OCI-LY7 (cell line): ENCODE results near the gene PARD3. TPM values are rescaled to one million over a fixed set of nuclear protein-coding genes. Genes with fewer than 3 reads are reported as not detected.

Experiments used
- BruUV-seq: library from RNA; stranded (reverse); fragments of 400-500 nt; replicated peaks from 2 replicates; lab custom pipeline; 2021; lab: Mats Ljungman, UMichigan
- CTCF ChIA-PET: fragments of 300-600 bp; sonication (Branson Sonifier 250); formaldehyde crosslinking; loops from one replicate; lab custom pipeline; 2022; ENCODE audit warnings: antibody characterized with exemption; ENCODE audit not compliant: unreplicated experiment; lab: Charles Lee
- POLR2A ChIA-PET: fragments of 300-600 bp; sonication (Branson Sonifier 250); formaldehyde crosslinking; loops from one replicate; lab custom pipeline; 2022; ENCODE audit warnings: antibody characterized with exemption; lab: Charles Lee
- DNase-seq: peaks from one replicate; pipeline ENCODE4 v3.0.0-alpha.2; 2015; ENCODE audit warnings: low spot score
- H2AFZ ChIP-seq: fragments of 200-600 bp; sonication (generic), shearing (Covaris generic); 2 replicates; pipeline ENCODE4 v1.6.1; 2014; ENCODE audit warnings: mild to moderate bottlenecking, antibody characterized with exemption, low read length, moderate library complexity
- H3K27ac ChIP-seq: fragments of 200-600 bp; sonication (generic); 2 replicates; pipeline ENCODE4 v1.5.1; 2014; ENCODE audit warnings: mixed run types, low read depth, mild to moderate bottlenecking, moderate library complexity, low read length, inconsistent platforms; ENCODE audit not compliant: poor library complexity, severe bottlenecking
- H3K36me3 ChIP-seq: fragments of 200-600 bp; sonication (generic); 2 replicates; pipeline ENCODE4 v1.6.1; 2014; ENCODE audit warnings: mild to moderate bottlenecking, antibody characterized with exemption, low read length, moderate library complexity, mixed read lengths; ENCODE audit not compliant: insufficient read depth
- H3K4me1 ChIP-seq: fragments of 200-600 bp; sonication (generic); 2 replicates; pipeline ENCODE4 v1.5.1; 2014; ENCODE audit warnings: mild to moderate bottlenecking, low read length; ENCODE audit not compliant: insufficient read depth, poor library complexity, severe bottlenecking
- H3K4me2 ChIP-seq: fragments of 200-600 bp; sonication (generic); 2 replicates; pipeline ENCODE4 v1.6.1; 2014; ENCODE audit warnings: mild to moderate bottlenecking, low read length
- H3K4me3 ChIP-seq: fragments of 200-600 bp; sonication (generic); 2 replicates; pipeline ENCODE4 v1.5.1; 2014; ENCODE audit warnings: mild to moderate bottlenecking, low read depth, low read length; ENCODE audit not compliant: poor library complexity, severe bottlenecking
- H3K79me2 ChIP-seq: fragments of 200-600 bp; sonication (generic); 2 replicates; pipeline ENCODE4 v1.6.1; 2016; ENCODE audit warnings: low read depth, mild to moderate bottlenecking, low read length, moderate library complexity, mixed read lengths; ENCODE audit not compliant: insufficient read depth
- H3K9me2 ChIP-seq: fragments of 200-600 bp; sonication (generic); 2 replicates; pipeline ENCODE4 v1.6.1; 2016; ENCODE audit warnings: mild to moderate bottlenecking, low read length, mixed read lengths; ENCODE audit not compliant: insufficient read depth
- H3K9me3 ChIP-seq: fragments of 200-600 bp; sonication (generic); 2 replicates; pipeline ENCODE4 v1.6.1; 2014; ENCODE audit warnings: mild to moderate bottlenecking, mixed run types, low read length, mixed read lengths
- H4K20me1 ChIP-seq: fragments of 200-600 bp; sonication (generic); 2 replicates; pipeline ENCODE4 v1.6.1; 2014; ENCODE audit warnings: mild to moderate bottlenecking, antibody characterized with exemption, low read length, moderate library complexity, mixed read lengths; ENCODE audit not compliant: insufficient read depth
- EZH2phosphoT487 ChIP-seq: fragments of 200-600 bp; sonication (generic); IDR thresholded peaks from 2 replicates; pipeline ENCODE4 v1.6.1; 2018; ENCODE audit warnings: low read depth, borderline replicate concordance, mild to moderate bottlenecking, mixed run types, antibody characterized with exemption, low read length, moderate library complexity, mixed read lengths
- intact Hi-C: fragments of 100-400 bp; cut with micrococcal nuclease; formaldehyde crosslinking; loops from one replicate; pipeline ENCODE4 v1.10.0; 2022; ENCODE audit not compliant: unreplicated experiment
- total RNA-seq, 2 experiments: library from RNA; depleted of rRNA in 1 of 2; stranded (reverse); fragments of >200 nt in 1 of 2; shearing (Covaris generic) in 1 of 2; gene quantifications; 2 replicates each; pipeline ENCODE4 v1.2.3, GENCODE V29; 2014 to 2022
- TF ChIP-seq, protein P1 (sequence below): fragments of 200-600 bp; sonication (generic); conservative IDR thresholded peaks from 2 replicates; pipeline ENCODE4 v1.5.1; 2014; ENCODE audit warnings: mild to moderate bottlenecking, antibody characterized with exemption, low read length, moderate library complexity, mixed read lengths

The PARD3 gene
- total RNA-seq, 2 experiments from 2014 or later = not detected

DNA sequence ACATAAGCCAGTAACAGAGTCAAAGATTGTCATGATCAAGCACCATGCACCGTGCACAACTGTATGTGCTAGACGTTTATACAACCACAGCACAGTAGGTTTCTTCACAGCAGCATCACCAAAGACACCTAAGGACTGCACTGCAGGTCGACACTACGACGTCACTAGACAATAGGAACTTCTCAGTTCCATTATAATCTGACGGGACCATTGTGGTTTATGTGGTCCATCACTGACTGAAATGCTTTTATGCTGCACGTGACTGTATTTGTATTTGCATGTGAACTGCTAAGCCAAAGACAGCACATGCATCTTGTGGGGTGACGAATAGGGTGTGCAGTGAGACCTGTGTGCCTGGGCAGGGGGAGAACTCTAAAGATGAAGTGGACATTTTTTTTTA lies 164.9 kb downstream of the PARD3 start:
- CTCF ChIA-PET = no interaction called here
- intact Hi-C loops = no loop called here
- Histone ChIP-seq H3K4me2 (no peak overlapping the region), H4K20me1 (no peaks in the 10 kb centered on the region), H3K79me2 (no peaks in the 10 kb centered on the region), H3K4me1 (no peaks in the 10 kb centered on the region), H3K4me3 (no peak overlapping the region), H3K9me3 (no peaks in the 10 kb centered on the region), H3K9me2 (no peaks in the 10 kb centered on the region), H2AFZ (no peak overlapping the region), H3K36me3 (no peaks in the 10 kb centered on the region), H3K27ac (no peak overlapping the region)
- no peak for TF ChIP-seq EZH2phosphoT487
- TF ChIP-seq, protein P1, sequence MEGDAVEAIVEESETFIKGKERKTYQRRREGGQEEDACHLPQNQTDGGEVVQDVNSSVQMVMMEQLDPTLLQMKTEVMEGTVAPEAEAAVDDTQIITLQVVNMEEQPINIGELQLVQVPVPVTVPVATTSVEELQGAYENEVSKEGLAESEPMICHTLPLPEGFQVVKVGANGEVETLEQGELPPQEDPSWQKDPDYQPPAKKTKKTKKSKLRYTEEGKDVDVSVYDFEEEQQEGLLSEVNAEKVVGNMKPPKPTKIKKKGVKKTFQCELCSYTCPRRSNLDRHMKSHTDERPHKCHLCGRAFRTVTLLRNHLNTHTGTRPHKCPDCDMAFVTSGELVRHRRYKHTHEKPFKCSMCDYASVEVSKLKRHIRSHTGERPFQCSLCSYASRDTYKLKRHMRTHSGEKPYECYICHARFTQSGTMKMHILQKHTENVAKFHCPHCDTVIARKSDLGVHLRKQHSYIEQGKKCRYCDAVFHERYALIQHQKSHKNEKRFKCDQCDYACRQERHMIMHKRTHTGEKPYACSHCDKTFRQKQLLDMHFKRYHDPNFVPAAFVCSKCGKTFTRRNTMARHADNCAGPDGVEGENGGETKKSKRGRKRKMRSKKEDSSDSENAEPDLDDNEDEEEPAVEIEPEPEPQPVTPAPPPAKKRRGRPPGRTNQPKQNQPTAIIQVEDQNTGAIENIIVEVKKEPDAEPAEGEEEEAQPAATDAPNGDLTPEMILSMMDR = no peak
- DNase-seq = no peak
- BruUV-seq = no TSS peak
- POLR2A ChIA-PET = interaction anchor here (0.6 kb wide), 1 partner anchor 22 kb away, joined by 6 read pairs; no protein-coding TSS in a partner anchor

DNA sequence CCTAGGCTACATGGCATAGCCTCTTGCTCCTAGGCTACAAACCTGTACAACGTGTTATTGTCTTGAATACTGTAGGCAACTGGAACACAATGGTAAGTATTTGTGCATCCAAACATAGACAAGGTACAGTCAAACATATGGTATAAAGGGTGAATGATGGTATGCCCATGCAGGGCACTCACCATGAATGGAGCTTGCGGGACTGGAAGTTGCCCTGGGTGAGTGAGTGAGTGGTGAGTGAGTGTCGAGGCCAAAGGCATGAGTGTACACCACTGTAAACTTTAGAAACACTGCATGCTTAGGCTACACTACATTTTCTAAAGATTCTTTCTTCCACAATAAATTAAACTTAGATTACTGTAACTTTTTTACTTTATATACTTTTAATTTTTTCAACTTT lies 165.7 kb downstream of the PARD3 start:
- Histone ChIP-seq H3K27ac (no peak overlapping the region), H4K20me1 (no peaks in the 10 kb centered on the region), H3K9me2 (no peaks in the 10 kb centered on the region), H2AFZ (no peak overlapping the region), H3K9me3 (no peaks in the 10 kb centered on the region), H3K4me1 (no peaks in the 10 kb centered on the region), H3K4me2 (no peak overlapping the region), H3K4me3 (no peak overlapping the region), H3K79me2 (no peaks in the 10 kb centered on the region), H3K36me3 (no peaks in the 10 kb centered on the region)
- BruUV-seq = no TSS peak
- intact Hi-C loops = no loop called here
- CTCF ChIA-PET = no interaction called here
- POLR2A ChIA-PET = no interaction called here
- no peak for TF ChIP-seq EZH2phosphoT487
- TF ChIP-seq, protein P1 = no peak
- DNase-seq = no peak

DNA sequence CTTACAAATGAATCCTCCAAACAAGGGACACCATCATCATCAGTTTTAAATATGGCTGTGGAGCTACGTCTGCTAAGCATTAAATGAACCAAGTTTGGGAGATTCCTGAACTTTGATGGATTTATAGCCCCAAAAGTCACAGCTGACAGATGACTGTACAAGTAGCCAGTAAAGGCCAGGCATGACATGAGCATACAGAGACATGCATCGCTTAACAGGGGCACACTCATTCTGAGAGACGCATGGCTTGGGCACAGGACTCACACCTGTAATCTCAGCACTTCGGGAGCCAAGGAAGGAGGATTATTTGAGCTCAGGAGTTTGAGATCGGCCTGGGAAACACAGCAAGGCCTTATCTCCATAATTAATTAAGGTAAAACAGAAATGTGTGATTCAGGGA lies 166.2 kb downstream of the PARD3 start:
- no peaks in the 10 kb centered on the region for H3K36me3 ChIP-seq
- no peaks in the 10 kb centered on the region for H3K79me2 ChIP-seq
- intact Hi-C loops = no loop called here
- H3K9me3 ChIP-seq = no peaks in the 10 kb centered on the region
- H3K4me1 ChIP-seq = no peaks in the 10 kb centered on the region
- no peak overlapping the region for H3K4me3 ChIP-seq
- ChIA-PET CTCF (no interaction called here), POLR2A (no interaction called here)
- TF ChIP-seq, protein P1 = no peak
- no peak for TF ChIP-seq EZH2phosphoT487
- no peaks in the 10 kb centered on the region for H3K9me2 ChIP-seq
- no peak overlapping the region for H3K27ac ChIP-seq
- no peak for DNase-seq
- no peaks in the 10 kb centered on the region for H4K20me1 ChIP-seq
- no TSS peak for BruUV-seq
- H3K4me2 ChIP-seq = no peak overlapping the region
- no peak overlapping the region for H2AFZ ChIP-seq
